Measurements from ENCODE around the gene AGR2. TPM values are rescaled to one million over a fixed set of nuclear protein-coding genes. Genes with fewer than 3 reads are reported as not detected.

The AGR2 gene
- total RNA-seq (2012; rRNA removed): not detected in 2 replicates
- polyA plus RNA-seq (2012; rRNA removed): not detected in 2 replicates
- polyA plus RNA-seq (2012; cell fraction: cytosol; rRNA removed): not detected in 2 replicates
- polyA plus RNA-seq (2012; cell fraction: nucleus; rRNA removed; ENCODE audit: low replicate concordance): not detected in 2 replicates
- percentile 27 among the genes with signal in this experiment for Bru-seq, nascent RNA
- BruChase-seq, experiment 1, labeled RNA remaining after a 6-hour chase: percentile 24 among the genes with signal in this experiment
- percentile 27 among the genes with signal in this experiment for BruChase-seq, experiment 2, labeled RNA remaining after a 2-hour chase
- long read RNA-seq: 0 reads

- Histone ChIP-seq H3K9ac (ENCODE audit: low read depth, low read length) (no peak within 1 kb of the TSS), H3K36me3 (ENCODE audit: control insufficient read depth, insufficient read depth, low read length) (no peaks in the 10 kb centered on the region), H4K91ac (ENCODE audit: insufficient read depth, low read depth, low read length) (no peak within 1 kb of the TSS), H2BK15ac (ENCODE audit: low read depth, low read length) (no peak within 1 kb of the TSS), H3K27ac (ENCODE audit: insufficient read depth, low read length) (no peak within 1 kb of the TSS), H4K5ac (ENCODE audit: low read depth, low read length) (no peak within 1 kb of the TSS), H3K4me3 (ENCODE audit: insufficient read depth, low read depth, low read length) (no peak within 1 kb of the TSS), H3K27me3 (ENCODE audit: control insufficient read depth, insufficient read depth, low read length) (no peaks in the 10 kb centered on the region), H3K56ac (ENCODE audit: extremely low read depth, insufficient read depth, low read length) (no peak within 1 kb of the TSS), H3K9me3 (ENCODE audit: control insufficient read depth, insufficient read depth, low read length) (no peaks in the 10 kb centered on the region), H2AK9ac (replicated peaks; ENCODE audit: low read depth, low read length, poor library complexity) (no peak within 1 kb of the TSS), H3K9me1 (ENCODE audit: insufficient read depth, low read length) (0 out of 2 replicates have a peak, but pooled peaks cover 2% of the 10 kb centered on the region), H3K4ac (ENCODE audit: low read depth, low read length) (no peak within 1 kb of the TSS), H3K4me1 (ENCODE audit: control insufficient read depth, insufficient read depth, low read length) (no peaks in the 10 kb centered on the region; the same call in 1 of the 2 replicates), H4K20me1 (ENCODE audit: insufficient read depth, low read length) (no peaks in the 10 kb centered on the region), H2BK20ac (ENCODE audit: low read depth, low read length) (no peak within 1 kb of the TSS), H3K79me1 (ENCODE audit: low read depth in 1 of 2, low read length in 2 of 2) (no peaks in the 10 kb centered on the region), H2BK5ac (ENCODE audit: low read depth, low read length, poor library complexity, severe bottlenecking) (no peak within 1 kb of the TSS), H4K8ac (ENCODE audit: low read depth in 2 of 2, low read length in 2 of 2) (no peak within 1 kb of the TSS), H3K18ac (ENCODE audit: low read depth, low read length) (no peak within 1 kb of the TSS), H2BK120ac (ENCODE audit: low read depth, low read length) (no peak within 1 kb of the TSS), H2AK5ac (ENCODE audit: low read depth, low read length) (no peak within 1 kb of the TSS), H2AFZ (replicated peaks; ENCODE audit: low read length, poor library complexity) (no peak within 1 kb of the TSS), H3K14ac (replicated peaks; ENCODE audit: low read depth, low read length) (no peak within 1 kb of the TSS), H3K4me2 (ENCODE audit: low read depth, low read length) (no peak within 1 kb of the TSS), H3K23ac (ENCODE audit: low read depth, low read length) (no peak within 1 kb of the TSS)
- ChIA-PET CTCF (no interaction called here), POLR2A (ENCODE audit: unreplicated experiment) (no interaction called here)
- intact Hi-C loops (cut with micrococcal nuclease): loop anchor here (5.0 kb wide), 1 partner anchor 158 kb away; the partner anchor contains the start of genes ANKMY2 and BZW2
- TF ChIP-seq POLR2A (IDR thresholded peaks at IDR 0.05; ENCODE audit: low read depth, low read length): no peak
- TF ChIP-seq RCOR1 (IDR thresholded peaks at IDR 0.05; ENCODE audit: insufficient replicate concordance, low read length): no peak
- TF ChIP-seq ELK1 (IDR thresholded peaks at IDR 0.05; ENCODE audit: borderline replicate concordance, low read depth, low read length): no peak
- TF ChIP-seq CEBPB (IDR thresholded peaks at IDR 0.05; ENCODE audit: low read depth, low read length): no peak
- TF ChIP-seq MAZ (IDR thresholded peaks at IDR 0.05; ENCODE audit: borderline replicate concordance, low read depth, low read length): no peak
- TF ChIP-seq CHD1 (IDR thresholded peaks at IDR 0.05; ENCODE audit: low read depth, low read length): no peak
- TF ChIP-seq MAFK (IDR thresholded peaks at IDR 0.05; ENCODE audit: low read depth, low read length): no peak
- TF ChIP-seq RFX5 (IDR thresholded peaks at IDR 0.05; ENCODE audit: low read depth, low read length): no peak
- no peak for TF ChIP-seq NFE2L2 (IDR thresholded peaks at IDR 0.05; ENCODE audit: low read depth, low read length)
- no peak for TF ChIP-seq FOS (IDR thresholded peaks at IDR 0.05; ENCODE audit: low read depth, low read length)
- no peak for TF ChIP-seq BHLHE40 (IDR thresholded peaks at IDR 0.05; ENCODE audit: low read depth, low read length)
- TF ChIP-seq MXI1 (IDR thresholded peaks at IDR 0.05; ENCODE audit: borderline replicate concordance, low read depth, low read length): no peak
- TF ChIP-seq, protein P1, sequence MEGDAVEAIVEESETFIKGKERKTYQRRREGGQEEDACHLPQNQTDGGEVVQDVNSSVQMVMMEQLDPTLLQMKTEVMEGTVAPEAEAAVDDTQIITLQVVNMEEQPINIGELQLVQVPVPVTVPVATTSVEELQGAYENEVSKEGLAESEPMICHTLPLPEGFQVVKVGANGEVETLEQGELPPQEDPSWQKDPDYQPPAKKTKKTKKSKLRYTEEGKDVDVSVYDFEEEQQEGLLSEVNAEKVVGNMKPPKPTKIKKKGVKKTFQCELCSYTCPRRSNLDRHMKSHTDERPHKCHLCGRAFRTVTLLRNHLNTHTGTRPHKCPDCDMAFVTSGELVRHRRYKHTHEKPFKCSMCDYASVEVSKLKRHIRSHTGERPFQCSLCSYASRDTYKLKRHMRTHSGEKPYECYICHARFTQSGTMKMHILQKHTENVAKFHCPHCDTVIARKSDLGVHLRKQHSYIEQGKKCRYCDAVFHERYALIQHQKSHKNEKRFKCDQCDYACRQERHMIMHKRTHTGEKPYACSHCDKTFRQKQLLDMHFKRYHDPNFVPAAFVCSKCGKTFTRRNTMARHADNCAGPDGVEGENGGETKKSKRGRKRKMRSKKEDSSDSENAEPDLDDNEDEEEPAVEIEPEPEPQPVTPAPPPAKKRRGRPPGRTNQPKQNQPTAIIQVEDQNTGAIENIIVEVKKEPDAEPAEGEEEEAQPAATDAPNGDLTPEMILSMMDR (conservative IDR thresholded peaks at IDR 0.05; ENCODE audit: low read depth, low read length): no peak
- in situ Hi-C loops (cut with MboI; ENCODE audit: low sequenced_read_pairs): no loop called here
- dilution Hi-C loops (cut with HindIII; ENCODE audit: low sequenced_read_pairs, unreplicated experiment): no loop called here
- DNase-seq (peak; percentile 42), ATAC-seq (ENCODE audit: low read depth) (no peak)
- WGBS, 2 experiments (ENCODE audit: extremely low coverage in 2 of 2, insufficient read length in 1 of 2): 82% methylated on average over 2 of the region's 13 CpGs; no CpG with 5 or more reads in 1 of the 2 experiments
- BruUV-seq (replicated peaks): no TSS peak
These were observed at the start of gene AGR2 for GRCh38 chr7:16804674-16805439. AGR2 (minus strand) TSS chr7:16804999; CDS start chr7:16801796, 3,203 bp downstream.
